Uterus (tissue), 4 donors: Measurements from ENCODE around the gene WIPF3. TPM values are rescaled to one million over a fixed set of nuclear protein-coding genes. Genes with fewer than 3 reads are reported as not detected.

Experiments used
- DNase-seq, 2 donors: peaks; one replicate each; pipeline ENCODE4 v3.0.0-alpha.2; 2019 to 2020
- H3K27ac ChIP-seq, 2 donors: fragments of 200-600 bp; sonication (generic); 1 replicate in 1 of 2; 2 replicates in 1 of 2; pipeline ENCODE4 v1.5.1; 2016 to 2018
- H3K27me3 ChIP-seq, 2 donors: fragments of 200-600 bp; sonication (generic); one replicate each; pipeline ENCODE4 v1.5.1; 2018 to 2019; ENCODE audit warnings: control low read depth in 1 of 2
- H3K36me3 ChIP-seq, 2 donors: fragments of 200-600 bp; sonication (generic); one replicate each; pipeline ENCODE4 v1.5.1; 2019; ENCODE audit warnings: control low read depth in 1 of 2
- H3K4me1 ChIP-seq, 2 donors: fragments of 200-600 bp; sonication (generic); one replicate each; pipeline ENCODE4 v1.5.1; 2018 to 2019; ENCODE audit warnings: control low read depth in 1 of 2
- H3K4me3 ChIP-seq, 2 donors: fragments of 200-600 bp; sonication (generic); 1 replicate in 1 of 2; 2 replicates in 1 of 2; pipeline ENCODE4 v1.5.1; 2018 to 2019; ENCODE audit warnings: mild to moderate bottlenecking in 1 of 2
- H3K9me3 ChIP-seq, 2 donors: fragments of 200-600 bp; sonication (generic); one replicate each; pipeline ENCODE4 v1.5.1; 2019; ENCODE audit warnings: control low read depth in 1 of 2
- POLR2A ChIP-seq, 2 donors: fragments of 450-650 bp; IDR thresholded peaks; one replicate each; pipeline ENCODE4 v1.6.1; 2016; ENCODE audit warnings: antibody characterized with exemption in 2 of 2, mild to moderate bottlenecking in 1 of 2, moderate library complexity in 1 of 2
- intact Hi-C: fragments of 100-400 bp; cut with DNase I; formaldehyde crosslinking; loops from one replicate; pipeline ENCODE4 v1.15.1; 2023; ENCODE audit warnings: low total_unique reads
- total RNA-seq, 4 donors: library from RNA; depleted of rRNA in 3 of 4; stranded (reverse); fragments of >200 nt in 3 of 4; gene quantifications; one replicate each; pipeline versions ENCODE4 v1.1.0 to v1.2.4, GENCODE V29; 2014 to 2023
- TF ChIP-seq, protein P1 (sequence below), 4 experiments: fragments of 200-600 bp in 2 of 4; fragments of 450-650 bp in 2 of 4; sonication (generic) in 2 of 4; IDR thresholded peaks; one replicate each; pipeline ENCODE4 v1.5.1; 2016 to 2019; ENCODE audit warnings: antibody characterized with exemption in 4 of 4, mild to moderate bottlenecking in 2 of 4, moderate library complexity in 1 of 4
- donor health status: DM: yes; HTN: yes; CAD: no.

WIPF3 gene
- total RNA-seq, 4 donors from 2014 or later: 0.35 to 5.4 (median 2.4) TPM

DNA sequence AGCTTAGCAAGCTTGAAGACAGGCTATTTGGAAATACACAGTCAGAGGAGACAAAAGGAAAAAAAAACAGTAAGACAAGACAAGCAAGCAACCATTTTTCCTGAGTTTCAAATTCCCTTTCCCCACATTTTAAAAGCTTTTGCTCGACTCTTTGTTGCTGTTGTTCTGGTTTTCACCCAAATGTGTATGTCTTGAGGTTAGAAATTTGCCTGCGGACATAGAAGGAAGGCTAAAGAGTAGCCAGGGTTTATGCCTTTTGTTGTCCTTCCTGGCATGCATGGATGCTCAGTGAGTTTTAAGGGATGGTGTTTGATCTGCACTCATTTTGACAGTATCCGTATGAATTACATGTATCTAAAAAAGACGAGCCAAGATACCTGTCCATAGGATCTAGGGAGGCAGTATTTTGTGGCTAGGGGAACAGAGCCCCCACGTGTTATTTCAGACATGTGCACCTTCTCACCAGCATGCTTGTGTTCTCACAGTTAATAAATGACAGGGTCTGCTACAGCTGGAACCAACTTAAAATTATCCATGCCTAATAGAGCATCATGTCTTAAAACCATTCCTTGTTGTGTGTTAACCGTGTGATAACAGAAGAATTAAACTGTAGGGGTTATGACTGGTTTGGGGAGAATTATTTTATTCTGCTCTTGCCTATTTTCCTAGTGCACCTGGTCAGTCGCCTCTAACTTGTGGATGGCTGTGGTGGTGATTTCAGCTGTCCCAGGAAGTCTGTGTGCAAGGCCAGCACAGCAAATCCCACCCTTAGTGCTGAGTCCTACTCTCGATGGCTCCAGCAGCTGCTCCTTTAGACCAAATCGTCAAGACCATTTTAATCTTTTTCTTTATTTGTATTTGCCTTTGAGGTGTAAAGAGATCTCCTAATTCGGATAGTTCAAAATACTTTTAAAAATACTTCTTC is 9.1 kb downstream of the WIPF3 start:
- no peak for DNase-seq
- H3K27me3 ChIP-seq: no peaks in the 10 kb centered on the region
- no peaks in the 10 kb centered on the region for H3K36me3 ChIP-seq
- intact Hi-C loops: no loop called here
- H3K27ac ChIP-seq: no peak overlapping the region
- no peaks in the 10 kb centered on the region for H3K4me1 ChIP-seq
- TF ChIP-seq POLR2A (IDR thresholded peaks at IDR 0.05): no peak
- TF ChIP-seq, protein P1, sequence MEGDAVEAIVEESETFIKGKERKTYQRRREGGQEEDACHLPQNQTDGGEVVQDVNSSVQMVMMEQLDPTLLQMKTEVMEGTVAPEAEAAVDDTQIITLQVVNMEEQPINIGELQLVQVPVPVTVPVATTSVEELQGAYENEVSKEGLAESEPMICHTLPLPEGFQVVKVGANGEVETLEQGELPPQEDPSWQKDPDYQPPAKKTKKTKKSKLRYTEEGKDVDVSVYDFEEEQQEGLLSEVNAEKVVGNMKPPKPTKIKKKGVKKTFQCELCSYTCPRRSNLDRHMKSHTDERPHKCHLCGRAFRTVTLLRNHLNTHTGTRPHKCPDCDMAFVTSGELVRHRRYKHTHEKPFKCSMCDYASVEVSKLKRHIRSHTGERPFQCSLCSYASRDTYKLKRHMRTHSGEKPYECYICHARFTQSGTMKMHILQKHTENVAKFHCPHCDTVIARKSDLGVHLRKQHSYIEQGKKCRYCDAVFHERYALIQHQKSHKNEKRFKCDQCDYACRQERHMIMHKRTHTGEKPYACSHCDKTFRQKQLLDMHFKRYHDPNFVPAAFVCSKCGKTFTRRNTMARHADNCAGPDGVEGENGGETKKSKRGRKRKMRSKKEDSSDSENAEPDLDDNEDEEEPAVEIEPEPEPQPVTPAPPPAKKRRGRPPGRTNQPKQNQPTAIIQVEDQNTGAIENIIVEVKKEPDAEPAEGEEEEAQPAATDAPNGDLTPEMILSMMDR (IDR thresholded peaks at IDR 0.05): no peak
- H3K9me3 ChIP-seq: no peaks in the 10 kb centered on the region
- no peak overlapping the region for H3K4me3 ChIP-seq

DNA sequence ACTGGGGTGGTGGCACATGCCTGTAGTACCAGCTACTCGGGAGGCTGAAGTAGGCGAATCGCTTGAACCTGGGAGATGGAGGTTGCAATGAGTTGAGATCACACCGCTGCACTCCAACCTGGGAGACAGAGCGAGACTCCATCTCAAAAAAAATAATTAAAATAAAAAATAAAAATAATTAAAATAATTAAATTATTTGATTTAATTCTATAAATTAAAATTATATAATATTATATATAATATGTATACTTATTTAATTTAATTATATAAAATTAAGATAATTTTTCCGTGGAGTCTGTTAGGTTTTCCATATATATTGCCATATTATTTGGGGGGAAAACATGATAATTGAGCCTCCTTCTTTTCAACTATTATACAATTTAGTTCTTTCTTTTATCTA is 12.0 kb downstream of the WIPF3 start:
- TF ChIP-seq, protein P1 (IDR thresholded peaks at IDR 0.05): no peak
- no peak for TF ChIP-seq POLR2A (IDR thresholded peaks at IDR 0.05)
- intact Hi-C loops: no loop called here
- H3K27ac ChIP-seq: no peak overlapping the region
- no peaks in the 10 kb centered on the region for H3K27me3 ChIP-seq
- H3K36me3 ChIP-seq: no peaks in the 10 kb centered on the region
- H3K4me1 ChIP-seq: no peaks in the 10 kb centered on the region
- H3K9me3 ChIP-seq: no peaks in the 10 kb centered on the region
- no peak overlapping the region for H3K4me3 ChIP-seq
- DNase-seq: no peak

DNA sequence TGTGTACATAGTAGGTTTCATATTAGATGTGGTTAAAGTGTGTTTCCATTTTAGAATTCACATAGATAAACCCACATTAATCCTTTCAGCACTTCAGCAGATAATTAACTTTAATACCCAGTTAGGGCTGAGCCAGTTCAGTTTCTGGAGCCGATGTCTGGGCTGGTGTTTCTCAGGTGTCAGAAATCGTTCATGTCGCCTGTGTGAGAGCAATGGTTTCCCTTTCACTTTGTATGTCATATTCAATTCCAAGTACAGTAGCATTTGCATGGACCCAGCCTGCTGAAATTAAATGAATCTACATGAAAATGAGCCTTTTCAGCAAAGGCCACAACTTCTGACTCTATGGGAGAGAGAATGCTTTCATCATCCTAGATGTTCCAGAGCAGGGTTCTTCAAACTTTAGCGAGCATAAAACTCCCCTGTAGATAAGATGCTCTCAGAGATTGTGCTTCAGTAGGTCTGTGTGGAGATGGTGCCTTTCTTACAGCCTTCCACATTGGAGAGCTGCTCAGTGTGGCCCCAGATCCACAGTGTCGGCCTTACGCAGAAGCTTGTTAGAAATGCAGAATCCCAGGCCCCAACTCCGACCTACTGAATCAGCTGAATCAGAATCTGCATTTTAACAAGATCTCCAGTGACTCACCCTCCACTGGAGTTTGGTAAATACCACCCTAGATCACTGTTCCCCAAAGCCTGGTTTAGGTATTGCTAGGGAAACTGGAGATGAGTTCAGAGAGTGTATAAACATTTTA is 19.6 kb downstream of the WIPF3 start:
- Histone ChIP-seq H3K27ac (no peak overlapping the region), H3K36me3 (no peaks in the 10 kb centered on the region), H3K4me3 (no peak overlapping the region), H3K4me1 (no peaks in the 10 kb centered on the region), H3K27me3 (no peaks in the 10 kb centered on the region), H3K9me3 (no peaks in the 10 kb centered on the region)
- no peak for DNase-seq
- TF ChIP-seq, protein P1 (IDR thresholded peaks at IDR 0.05): no peak
- TF ChIP-seq POLR2A (IDR thresholded peaks at IDR 0.05): no peak
- intact Hi-C loops: no loop called here

DNA sequence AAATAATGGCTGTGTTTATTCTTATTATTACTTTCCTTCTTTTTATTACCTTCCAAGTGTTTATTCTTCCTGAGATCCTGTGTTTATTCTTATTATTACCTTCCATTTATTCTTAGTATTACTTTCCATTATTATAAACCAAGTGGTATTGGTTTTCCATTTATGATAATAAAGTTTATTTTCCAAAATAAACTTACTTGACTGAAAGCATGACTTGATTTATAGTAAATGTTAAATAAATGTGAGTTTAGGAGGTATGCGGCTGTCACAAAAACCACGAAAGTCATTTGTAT is 20.2 kb downstream of the WIPF3 start:
- intact Hi-C loops: no loop called here

More for the DNA sequence above, 20.2 kb downstream of the WIPF3 start:
- TF ChIP-seq POLR2A (IDR thresholded peaks at IDR 0.05): no peak
- TF ChIP-seq, protein P1 (IDR thresholded peaks at IDR 0.05): no peak
- no peak overlapping the region for H3K27ac ChIP-seq
- no peaks in the 10 kb centered on the region for H3K27me3 ChIP-seq
- DNase-seq: no peak
- no peaks in the 10 kb centered on the region for H3K4me1 ChIP-seq
- no peaks in the 10 kb centered on the region for H3K9me3 ChIP-seq
- H3K36me3 ChIP-seq: no peaks in the 10 kb centered on the region
- no peak overlapping the region for H3K4me3 ChIP-seq
